IMR-90 (cell line): ENCODE data around the gene CDH22. TPM values are rescaled to one million over a fixed set of nuclear protein-coding genes. Genes with fewer than 3 reads are reported as not detected.

Experiments
- ATAC-seq: fragments of 200-7000 bp; cut with Tn5 transposase; 2 replicates; pipeline ENCODE4 v1.9.1; 2020; ENCODE audit warnings: low read depth, mild to moderate bottlenecking, moderate library complexity
- BruUV-seq: library from RNA; stranded (reverse); fragments of 400-500 nt; replicated peaks from 2 replicates; lab custom pipeline; 2021; lab: Mats Ljungman, UMichigan
- CTCF ChIA-PET: fragments of 300-600 bp; formaldehyde crosslinking; extraction: SDS; loops from one replicate; lab custom pipeline; 2021; ENCODE audit warnings: antibody characterized with exemption; lab: Yijun Ruan, JAX
- POLR2A ChIA-PET: fragments of 300-600 bp; sonication (Branson Sonifier 250); formaldehyde crosslinking; loops from one replicate; lab custom pipeline; 2022; ENCODE audit warnings: antibody characterized with exemption; ENCODE audit not compliant: unreplicated experiment; lab: Charles Lee
- DNase-seq: peaks from one replicate; pipeline ENCODE4 v3.0.0; 2013
- H2AFZ ChIP-seq: replicated peaks from 2 replicates; pipeline ENCODE3; 2013; ENCODE audit warnings: low read length, mild to moderate bottlenecking; ENCODE audit not compliant: poor library complexity
- H2AK5ac ChIP-seq: 2 replicates; pipeline ENCODE4 v1.6.1; 2013; ENCODE audit warnings: low read depth, low read length, inconsistent platforms
- H2AK9ac ChIP-seq: replicated peaks from 2 replicates; pipeline ENCODE3; 2013; ENCODE audit warnings: mild to moderate bottlenecking, low read depth, low read length, moderate library complexity; ENCODE audit not compliant: poor library complexity
- H2BK120ac ChIP-seq: 2 replicates; pipeline ENCODE4 v1.6.1; 2013; ENCODE audit warnings: low read depth, low read length, inconsistent platforms
- H2BK15ac ChIP-seq: 3 replicates; pipeline ENCODE4 v1.6.1; 2013; ENCODE audit warnings: low read depth, low read length, inconsistent platforms
- H2BK20ac ChIP-seq: 2 replicates; pipeline ENCODE4 v1.6.1; 2013; ENCODE audit warnings: low read depth, mild to moderate bottlenecking, inconsistent platforms, low read length, moderate library complexity
- H2BK5ac ChIP-seq: 2 replicates; pipeline ENCODE4 v1.6.1; 2013; ENCODE audit warnings: mild to moderate bottlenecking, low read depth, low read length, inconsistent platforms; ENCODE audit not compliant: poor library complexity, severe bottlenecking
- H3K14ac ChIP-seq: replicated peaks from 2 replicates; pipeline ENCODE4 v1.6.1; 2013; ENCODE audit warnings: low read depth, low read length, inconsistent platforms
- H3K18ac ChIP-seq: 2 replicates; pipeline ENCODE4 v1.6.1; 2013; ENCODE audit warnings: low read depth, low read length, control low read depth
- H3K23ac ChIP-seq: 2 replicates; pipeline ENCODE4 v1.6.1; 2013; ENCODE audit warnings: low read depth, low read length, inconsistent platforms
- H3K27ac ChIP-seq: 2 replicates; pipeline ENCODE4 v1.5.1; 2013; ENCODE audit warnings: mild to moderate bottlenecking, control low read depth, low read length; ENCODE audit not compliant: insufficient read depth
- H3K27me3 ChIP-seq: 2 replicates; pipeline ENCODE4 v1.6.1; 2013; ENCODE audit warnings: low read length; ENCODE audit not compliant: control insufficient read depth, insufficient read depth
- H3K36me3 ChIP-seq: 2 replicates; pipeline ENCODE4 v1.6.1; 2013; ENCODE audit warnings: low read length, mixed read lengths; ENCODE audit not compliant: control insufficient read depth, insufficient read depth
- H3K4ac ChIP-seq: 2 replicates; pipeline ENCODE4 v1.6.1; 2013; ENCODE audit warnings: low read depth, low read length, inconsistent platforms
- H3K4me1 ChIP-seq: 2 replicates; pipeline ENCODE4 v1.6.1; 2013; ENCODE audit warnings: low read length, mixed read lengths; ENCODE audit not compliant: control insufficient read depth, insufficient read depth
- H3K4me2 ChIP-seq: 2 replicates; pipeline ENCODE4 v1.6.1; 2013; ENCODE audit warnings: low read depth, mild to moderate bottlenecking, control low read depth, low read length, moderate library complexity
- H3K4me3 ChIP-seq: 2 replicates; pipeline ENCODE4 v1.5.1; 2013; ENCODE audit warnings: low read depth, mild to moderate bottlenecking, control low read depth, low read length, moderate library complexity; ENCODE audit not compliant: insufficient read depth
- H3K56ac ChIP-seq: 2 replicates; pipeline ENCODE4 v1.6.1; 2013; ENCODE audit warnings: low read length, inconsistent platforms; ENCODE audit not compliant: insufficient read depth; ENCODE audit errors: extremely low read depth
- H3K79me1 ChIP-seq, 2 experiments: 2 replicates each; pipeline ENCODE4 v1.6.1; 2013; ENCODE audit warnings: low read length in 2 of 2, inconsistent platforms in 1 of 2, low read depth in 1 of 2
- H3K9ac ChIP-seq: 2 replicates; pipeline ENCODE4 v1.6.1; 2013; ENCODE audit warnings: low read depth, low read length, control low read depth
- H3K9me1 ChIP-seq: 2 replicates; pipeline ENCODE4 v1.6.1; 2013; ENCODE audit warnings: low read length, inconsistent platforms; ENCODE audit not compliant: insufficient read depth
- H3K9me3 ChIP-seq: 2 replicates; pipeline ENCODE4 v1.6.1; 2013; ENCODE audit warnings: low read length; ENCODE audit not compliant: control insufficient read depth, insufficient read depth
- H4K20me1 ChIP-seq: 2 replicates; pipeline ENCODE4 v1.6.1; 2013; ENCODE audit warnings: low read length, inconsistent platforms; ENCODE audit not compliant: insufficient read depth
- H4K5ac ChIP-seq: 2 replicates; pipeline ENCODE4 v1.6.1; 2013; ENCODE audit warnings: mild to moderate bottlenecking, low read depth, low read length, control low read depth
- H4K8ac ChIP-seq, 2 experiments: 2 replicates each; pipeline ENCODE4 v1.6.1; 2013; ENCODE audit warnings: low read depth in 2 of 2, low read length in 2 of 2, control low read depth in 1 of 2, inconsistent platforms in 1 of 2
- H4K91ac ChIP-seq: 2 replicates; pipeline ENCODE4 v1.6.1; 2013; ENCODE audit warnings: low read depth, low read length, inconsistent platforms; ENCODE audit not compliant: insufficient read depth
- BHLHE40 ChIP-seq: fragments of 150-350 bp; IDR thresholded peaks from 2 replicates; pipeline ENCODE4 v1.6.1; 2016; ENCODE audit warnings: mild to moderate bottlenecking, low read depth, low read length
- CEBPB ChIP-seq: IDR thresholded peaks from 2 replicates; pipeline ENCODE4 v1.6.1; 2012; ENCODE audit warnings: low read depth, low read length, improper control_type of control experiment
- CHD1 ChIP-seq: IDR thresholded peaks from 2 replicates; pipeline ENCODE4 v1.6.1; 2012; ENCODE audit warnings: low read depth, low read length, improper control_type of control experiment
- FOS ChIP-seq: fragments of 150-350 bp; IDR thresholded peaks from 2 replicates; pipeline ENCODE4 v1.6.1; 2016; ENCODE audit warnings: low read depth, low read length
- MAFK ChIP-seq: IDR thresholded peaks from 2 replicates; pipeline ENCODE4 v1.6.1; 2012; ENCODE audit warnings: low read depth, low read length, improper control_type of control experiment
- MAZ ChIP-seq: IDR thresholded peaks from 2 replicates; pipeline ENCODE4 v1.6.1; 2012; ENCODE audit warnings: low read depth, mild to moderate bottlenecking, low read length, improper control_type of control experiment, moderate library complexity, borderline replicate concordance
- MXI1 ChIP-seq: IDR thresholded peaks from 2 replicates; pipeline ENCODE4 v1.6.1; 2012; ENCODE audit warnings: low read depth, mild to moderate bottlenecking, low read length, moderate library complexity, borderline replicate concordance
- NFE2L2 ChIP-seq: fragments of 150-350 bp; IDR thresholded peaks from 2 replicates; pipeline ENCODE4 v1.6.1; 2016; ENCODE audit warnings: low read depth, mild to moderate bottlenecking, low read length
- POLR2A ChIP-seq: IDR thresholded peaks from 2 replicates; pipeline ENCODE4 v1.6.1; 2012; ENCODE audit warnings: mild to moderate bottlenecking, low read depth, low read length
- RAD21 ChIP-seq: IDR thresholded peaks from 2 replicates; pipeline ENCODE4 v1.6.1; 2012; ENCODE audit warnings: low read length, improper control_type of control experiment
- RFX5 ChIP-seq: IDR thresholded peaks from 2 replicates; pipeline ENCODE4 v1.8.0; 2012; ENCODE audit warnings: low read depth, mild to moderate bottlenecking, low read length, moderate library complexity
- SMC3 ChIP-seq: fragments of 150-350 bp; IDR thresholded peaks from 2 replicates; pipeline ENCODE4 v1.6.1; 2016; ENCODE audit warnings: low read depth, mild to moderate bottlenecking, antibody characterized with exemption, low read length, moderate library complexity
- WGBS, 2 experiments: methylation state at CpG; one replicate each; pipeline versions ENCODE4 v1.1.5 to v1.1.7; 2013; ENCODE audit warnings: missing lambda C conversion rate in 2 of 2; ENCODE audit not compliant: insufficient read length in 1 of 2; ENCODE audit errors: extremely low coverage in 2 of 2; 5-methylcytosine and 5-hydroxymethylcytosine counted together
- dilution Hi-C: fragments of 300-500 bp; cut with HindIII; formaldehyde crosslinking; loops from one replicate; pipeline ENCODE4 v1.14.3; 2018; ENCODE audit warnings: low sequenced_read_pairs; ENCODE audit not compliant: unreplicated experiment
- in situ Hi-C: fragments of 300-500 bp; cut with MboI; formaldehyde crosslinking; loops from 3 replicates; pipeline ENCODE4 v1.14.3; 2019; ENCODE audit warnings: low sequenced_read_pairs, inconsistent platforms, mixed read lengths
- intact Hi-C: fragments of 100-400 bp; cut with micrococcal nuclease; formaldehyde crosslinking; loops from 2 replicates; pipeline ENCODE4 v1.10.0; 2022
- polyA plus RNA-seq, 3 experiments: library from polyadenylated mRNA; depleted of rRNA; stranded (reverse); fragments of >200 nt; gene quantifications; 2 replicates each; pipeline ENCODE4 v1.2.3, GENCODE V29; 2012; ENCODE audit warnings: low replicate concordance in 1 of 3
- total RNA-seq: library from RNA; depleted of rRNA; stranded (reverse); fragments of >200 nt; gene quantifications from 2 replicates; pipeline ENCODE4 v1.2.3, GENCODE V29; 2012
- TF ChIP-seq, protein P1 (sequence below): fragments of 150-350 bp; IDR thresholded peaks from 2 replicates; pipeline ENCODE4 v1.6.1; 2017; ENCODE audit warnings: mild to moderate bottlenecking, antibody characterized with exemption, low read length, low read depth
- TF ChIP-seq, protein P2 (sequence below): fragments of 150-350 bp; IDR thresholded peaks from 2 replicates; pipeline ENCODE4 v1.6.1; 2016; ENCODE audit warnings: low read depth, mild to moderate bottlenecking, low read length, moderate library complexity, borderline replicate concordance
- TF ChIP-seq, protein P3 (sequence below): conservative IDR thresholded peaks from 2 replicates; pipeline ENCODE4 v1.5.1; 2012; ENCODE audit warnings: mild to moderate bottlenecking, low read depth, low read length, improper control_type of control experiment

The CDH22 gene
- total and polyA plus RNA-seq, 2 of the 4 experiments (the other 2 are of a cell fraction) = not detected

DNA sequence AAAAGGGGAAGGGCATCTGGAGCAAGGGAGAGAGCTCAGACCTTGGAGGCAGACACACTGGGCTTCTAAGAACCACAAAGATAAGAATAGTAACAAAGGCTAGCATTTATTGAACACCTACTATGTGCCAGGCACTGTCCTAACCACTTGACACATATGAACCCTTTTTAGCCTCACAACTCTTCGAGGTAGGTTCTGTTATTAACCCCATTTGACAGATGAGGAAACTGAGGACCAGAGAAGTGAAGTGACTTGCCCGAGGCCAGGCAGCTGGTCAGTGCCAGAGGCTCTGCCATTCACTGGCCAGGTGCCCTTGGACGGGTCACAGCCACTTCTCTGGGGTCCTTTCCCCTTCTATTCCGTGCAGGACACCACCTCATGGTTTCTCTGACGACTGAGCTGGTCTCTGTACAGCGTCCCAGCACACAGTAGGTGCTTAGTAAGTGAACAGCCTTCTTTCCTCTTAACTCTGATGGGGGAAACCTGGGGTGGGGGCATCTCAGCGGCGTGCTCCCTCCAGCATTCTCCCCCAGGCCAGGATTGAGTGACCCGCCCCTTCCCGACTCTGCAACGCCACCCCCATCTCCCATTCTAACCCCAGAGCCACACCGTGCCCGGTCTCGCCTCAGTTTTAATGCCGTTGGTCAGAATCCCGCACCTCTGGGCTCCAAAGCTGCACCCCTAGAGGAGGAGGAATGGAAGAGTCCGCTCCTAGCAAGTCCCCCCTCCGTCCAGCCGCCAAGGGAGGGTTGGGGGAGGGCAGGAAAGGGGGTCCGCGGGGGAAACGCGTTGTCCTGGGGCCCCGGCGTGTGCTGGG is 134.4 kb downstream of the CDH22 start:
- Histone ChIP-seq H3K18ac (no peak overlapping the region), H4K8ac (no peak overlapping the region), H4K5ac (no peak overlapping the region), H3K36me3 (no peaks in the 10 kb centered on the region), H2BK5ac (no peak overlapping the region), H2AK5ac (no peak overlapping the region), H3K9ac (no peak overlapping the region), H3K56ac (no peak overlapping the region), H3K27ac (no peak overlapping the region), H3K27me3 (peaks cover 44% of the 10 kb centered on the region), H3K9me1 (0 out of 2 replicates have a peak, but pooled peaks cover 2% of the 10 kb centered on the region), H2AFZ (no peak overlapping the region), H2AK9ac (no peak overlapping the region), H4K20me1 (no peaks in the 10 kb centered on the region), H2BK120ac (no peak overlapping the region), H3K79me1 (no peaks in the 10 kb centered on the region), H4K91ac (no peak overlapping the region), H2BK20ac (no peak overlapping the region), H3K4me3 (no peak overlapping the region), H3K4me2 (no peak overlapping the region), H3K14ac (no peak overlapping the region), H2BK15ac (no peak overlapping the region), H3K9me3 (no peaks in the 10 kb centered on the region), H3K23ac (no peak overlapping the region), H3K4ac (no peak overlapping the region), H3K4me1 (no peaks in the 10 kb centered on the region)
- ChIA-PET POLR2A (no interaction called here), CTCF (no interaction called here)
- DNase-seq = no peak
- dilution Hi-C loops (no loop called here), in situ Hi-C loops (no loop called here), intact Hi-C loops (no loop called here)
- no TSS peak for BruUV-seq
- WGBS, 2 experiments = 18% methylated on average over 8 of the region's 25 CpGs; no CpG with 5 or more reads in 1 of the 2 experiments
- no peak for ATAC-seq
- TF ChIP-seq RAD21 (no peak), SMC3 (no peak), POLR2A (no peak), MXI1 (no peak), MAFK (no peak), MAZ (no peak), RFX5 (no peak), CHD1 (no peak), BHLHE40 (no peak), NFE2L2 (no peak), FOS (no peak), CEBPB (no peak)
- TF ChIP-seq, protein P1, sequence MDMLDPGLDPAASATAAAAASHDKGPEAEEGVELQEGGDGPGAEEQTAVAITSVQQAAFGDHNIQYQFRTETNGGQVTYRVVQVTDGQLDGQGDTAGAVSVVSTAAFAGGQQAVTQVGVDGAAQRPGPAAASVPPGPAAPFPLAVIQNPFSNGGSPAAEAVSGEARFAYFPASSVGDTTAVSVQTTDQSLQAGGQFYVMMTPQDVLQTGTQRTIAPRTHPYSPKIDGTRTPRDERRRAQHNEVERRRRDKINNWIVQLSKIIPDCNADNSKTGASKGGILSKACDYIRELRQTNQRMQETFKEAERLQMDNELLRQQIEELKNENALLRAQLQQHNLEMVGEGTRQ = no peak
- TF ChIP-seq, protein P2, sequence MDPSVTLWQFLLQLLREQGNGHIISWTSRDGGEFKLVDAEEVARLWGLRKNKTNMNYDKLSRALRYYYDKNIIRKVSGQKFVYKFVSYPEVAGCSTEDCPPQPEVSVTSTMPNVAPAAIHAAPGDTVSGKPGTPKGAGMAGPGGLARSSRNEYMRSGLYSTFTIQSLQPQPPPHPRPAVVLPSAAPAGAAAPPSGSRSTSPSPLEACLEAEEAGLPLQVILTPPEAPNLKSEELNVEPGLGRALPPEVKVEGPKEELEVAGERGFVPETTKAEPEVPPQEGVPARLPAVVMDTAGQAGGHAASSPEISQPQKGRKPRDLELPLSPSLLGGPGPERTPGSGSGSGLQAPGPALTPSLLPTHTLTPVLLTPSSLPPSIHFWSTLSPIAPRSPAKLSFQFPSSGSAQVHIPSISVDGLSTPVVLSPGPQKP = no peak
- TF ChIP-seq, protein P3, sequence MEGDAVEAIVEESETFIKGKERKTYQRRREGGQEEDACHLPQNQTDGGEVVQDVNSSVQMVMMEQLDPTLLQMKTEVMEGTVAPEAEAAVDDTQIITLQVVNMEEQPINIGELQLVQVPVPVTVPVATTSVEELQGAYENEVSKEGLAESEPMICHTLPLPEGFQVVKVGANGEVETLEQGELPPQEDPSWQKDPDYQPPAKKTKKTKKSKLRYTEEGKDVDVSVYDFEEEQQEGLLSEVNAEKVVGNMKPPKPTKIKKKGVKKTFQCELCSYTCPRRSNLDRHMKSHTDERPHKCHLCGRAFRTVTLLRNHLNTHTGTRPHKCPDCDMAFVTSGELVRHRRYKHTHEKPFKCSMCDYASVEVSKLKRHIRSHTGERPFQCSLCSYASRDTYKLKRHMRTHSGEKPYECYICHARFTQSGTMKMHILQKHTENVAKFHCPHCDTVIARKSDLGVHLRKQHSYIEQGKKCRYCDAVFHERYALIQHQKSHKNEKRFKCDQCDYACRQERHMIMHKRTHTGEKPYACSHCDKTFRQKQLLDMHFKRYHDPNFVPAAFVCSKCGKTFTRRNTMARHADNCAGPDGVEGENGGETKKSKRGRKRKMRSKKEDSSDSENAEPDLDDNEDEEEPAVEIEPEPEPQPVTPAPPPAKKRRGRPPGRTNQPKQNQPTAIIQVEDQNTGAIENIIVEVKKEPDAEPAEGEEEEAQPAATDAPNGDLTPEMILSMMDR = no peak
